ENCODE data around the gene EI24.
"Not testable (repeated sequence)": the region's sequence is repeated elsewhere in the genome, so short reads cannot be mapped to it uniquely, and the experiment has no call there.

EI24 gene

DNA sequence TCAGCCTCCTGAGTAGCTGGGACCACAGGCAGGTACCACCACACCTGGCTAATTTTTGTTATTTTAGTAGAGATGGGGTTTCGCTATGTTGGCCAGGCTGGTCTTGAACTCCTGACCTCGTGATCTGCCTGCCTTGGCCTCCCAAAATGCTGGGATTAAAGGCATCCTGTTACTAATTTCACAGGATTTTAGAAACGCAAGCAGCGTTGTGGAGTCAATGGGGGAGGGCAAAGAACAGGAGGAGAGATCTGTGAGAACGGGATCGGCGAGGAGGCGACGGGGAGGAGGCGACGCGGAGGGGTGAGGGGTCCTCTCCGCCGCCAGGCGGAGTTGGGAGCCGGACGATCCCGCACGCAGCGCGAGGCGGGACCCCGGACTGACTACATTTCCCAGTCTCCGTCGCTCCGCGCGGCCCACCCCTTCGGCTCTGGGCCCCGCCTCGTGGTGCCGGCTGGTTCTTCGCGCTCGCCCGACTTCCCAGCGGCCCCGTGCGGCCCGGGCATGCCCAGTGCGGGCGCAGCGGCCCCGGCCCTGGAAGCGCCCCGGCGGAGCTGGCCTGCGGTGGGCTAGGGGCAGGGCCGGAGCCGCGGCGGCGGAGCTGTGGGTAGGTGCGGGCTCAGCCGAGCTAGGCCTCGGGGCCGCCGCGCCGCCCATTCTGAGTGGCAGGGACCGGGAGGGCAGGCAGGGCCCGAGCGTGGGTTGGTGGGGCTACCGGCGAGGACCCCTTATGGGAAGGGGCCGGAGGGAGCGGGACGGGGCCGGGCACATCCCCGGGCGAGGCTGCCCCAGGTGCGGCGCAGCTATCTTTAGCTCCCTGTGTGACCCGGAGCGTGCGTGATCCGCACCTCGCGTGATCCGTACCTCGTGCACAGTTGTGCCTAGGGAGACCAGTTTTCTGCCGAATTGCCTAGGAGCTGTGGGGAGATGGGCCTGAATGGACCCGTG, at the start of gene EI24:
EI24 (plus strand) TSS at position 508 of the 945 bp plus-strand sequence. CDS start 3,051 bp downstream, outside the sequence.
- peak; percentile 62 for DNase-seq

DNA sequence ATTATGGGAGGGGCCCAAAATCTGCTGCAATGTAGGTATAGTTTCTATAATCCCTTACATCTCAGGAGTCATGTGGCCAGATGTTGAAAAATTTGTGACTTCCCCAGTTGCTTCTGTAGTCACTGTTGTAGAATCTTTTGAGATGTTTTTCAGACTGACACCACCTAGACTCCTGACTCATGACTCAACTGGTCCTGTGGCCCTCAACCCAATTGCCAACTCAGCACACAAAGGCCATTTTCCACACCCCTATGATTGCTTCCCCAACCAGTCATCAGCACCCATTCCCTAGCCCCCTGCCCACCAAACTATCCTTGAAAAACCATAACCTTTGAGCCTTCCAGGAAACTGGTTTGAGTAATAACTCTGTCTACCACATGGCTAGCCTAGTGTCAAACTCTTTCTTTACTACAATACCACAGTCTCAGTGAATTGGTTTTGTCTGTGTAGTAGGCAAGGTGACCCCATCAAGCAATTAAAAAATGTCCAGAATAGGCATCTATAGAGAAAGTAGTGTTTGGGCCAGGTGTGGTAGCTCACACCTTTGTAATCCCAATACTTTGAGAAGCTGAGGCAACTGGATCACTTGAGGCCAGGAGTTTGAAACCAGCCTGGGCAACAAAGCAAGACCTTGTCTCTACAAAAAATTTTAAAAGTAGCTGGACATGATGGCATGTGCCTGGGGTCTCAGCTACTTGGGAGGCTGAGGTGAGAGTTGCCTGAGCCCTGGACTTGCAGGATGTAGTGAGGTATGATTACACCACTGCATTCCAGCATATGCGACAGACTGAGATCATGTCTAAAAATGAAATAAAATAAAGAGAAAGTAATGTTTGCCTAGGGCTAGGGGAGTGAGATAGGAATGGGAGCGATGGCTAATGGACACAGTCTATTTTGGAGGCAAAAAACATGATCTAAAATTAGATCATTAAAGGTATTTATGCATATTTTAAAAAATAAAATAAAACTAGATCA, 49.1 kb upstream of the EI24 start:
- no peak for DNase-seq

DNA sequence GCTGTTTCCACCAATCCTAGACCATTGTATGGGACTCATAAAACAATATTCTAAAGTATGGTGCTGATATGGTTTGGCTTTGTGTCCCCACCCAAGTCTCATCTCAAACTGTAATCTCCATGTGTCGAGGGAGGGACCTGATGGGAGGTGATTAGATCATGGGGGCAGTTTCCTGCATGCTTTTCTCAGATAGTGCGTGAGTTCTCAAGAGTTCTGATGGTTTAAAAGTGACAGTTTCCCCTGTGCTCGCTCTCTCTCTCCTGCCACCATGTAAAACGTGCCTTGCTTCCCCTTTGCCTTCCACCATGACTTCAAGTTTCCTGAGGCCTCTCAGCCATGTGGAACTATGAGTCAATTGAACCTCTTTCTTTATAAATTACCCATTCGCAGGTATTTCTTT, 44.0 kb upstream of the EI24 start:
- DNase-seq: no peak

DNA sequence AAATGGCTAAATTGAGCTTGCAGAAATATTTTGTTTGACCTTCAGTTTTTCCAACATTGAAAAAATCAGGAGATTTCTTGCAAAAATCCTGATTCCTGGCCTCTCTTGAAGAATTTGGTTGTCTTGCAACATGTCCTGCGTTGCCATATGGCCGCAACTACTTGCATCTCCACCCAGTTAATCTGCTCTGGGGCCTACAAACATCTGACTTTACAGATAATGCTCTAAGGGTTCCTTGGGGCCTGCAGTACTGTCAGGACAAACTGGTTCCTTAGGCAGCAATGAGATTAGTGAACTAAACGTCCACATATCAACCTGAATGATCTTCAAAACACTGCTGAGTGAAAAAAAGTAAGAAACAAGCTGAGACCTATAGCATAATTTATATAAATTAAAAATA, 36.6 kb upstream of the EI24 start:
- DNase-seq: no peak

DNA sequence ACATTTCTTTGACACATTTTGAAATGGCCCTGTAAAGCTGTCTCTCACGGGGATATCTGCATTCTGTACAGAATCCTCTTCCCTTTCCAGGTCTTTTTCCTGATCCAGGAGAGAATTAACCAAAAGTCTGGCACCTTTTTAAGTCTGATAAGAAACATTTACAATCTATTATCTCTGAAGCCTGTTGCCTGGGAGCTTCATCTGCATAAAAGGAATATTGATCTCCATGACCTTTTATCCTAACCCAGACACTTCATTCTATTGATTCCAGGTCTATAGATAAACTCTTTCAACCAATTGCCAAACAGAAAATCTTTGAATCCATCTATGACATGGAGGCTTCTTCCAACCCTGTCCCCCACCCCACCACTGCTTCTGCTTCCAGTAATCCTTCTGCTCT, 33.7 kb upstream of the EI24 start:
- DNase-seq: no peak

DNA sequence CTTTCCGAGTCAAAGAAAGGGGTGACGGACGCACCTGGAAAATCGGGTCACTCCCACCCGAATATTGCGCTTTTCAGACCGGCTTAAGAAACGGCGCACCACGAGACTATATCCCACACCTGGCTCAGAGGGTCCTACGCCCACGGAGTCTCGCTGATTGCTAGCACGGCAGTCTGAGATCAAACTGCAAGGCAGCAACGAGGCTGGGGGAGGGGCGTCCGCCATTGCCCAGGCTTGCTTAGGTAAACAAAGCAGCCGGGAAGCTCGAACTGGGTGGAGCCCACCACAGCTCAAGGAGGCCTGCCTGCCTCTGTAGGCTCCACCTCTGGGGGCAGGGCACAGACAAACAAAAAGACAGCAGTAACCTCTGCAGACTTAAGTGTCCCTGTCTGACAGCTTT, 32.4 kb upstream of the EI24 start:
- DNase-seq: not testable (repeated sequence)

DNA sequence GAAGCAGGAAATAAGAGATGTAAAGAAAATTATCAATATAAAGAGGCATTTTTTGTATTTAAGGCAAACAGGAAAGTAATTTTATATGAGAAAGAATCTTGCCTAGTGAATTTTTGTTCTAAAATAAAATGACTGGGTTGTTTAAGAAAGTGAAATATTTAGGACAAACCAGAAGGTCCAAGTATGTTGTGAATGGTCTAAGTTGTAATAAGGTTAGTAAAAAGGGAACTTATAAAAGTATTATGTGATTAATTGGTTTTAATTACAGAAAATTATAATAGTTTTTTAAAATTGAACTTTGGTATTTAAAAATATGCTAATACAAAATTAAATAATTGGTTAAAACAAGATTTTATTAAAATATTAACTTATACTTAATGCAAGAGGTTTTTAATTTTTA, 26.6 kb upstream of the EI24 start:
- DNase-seq: no peak

DNA sequence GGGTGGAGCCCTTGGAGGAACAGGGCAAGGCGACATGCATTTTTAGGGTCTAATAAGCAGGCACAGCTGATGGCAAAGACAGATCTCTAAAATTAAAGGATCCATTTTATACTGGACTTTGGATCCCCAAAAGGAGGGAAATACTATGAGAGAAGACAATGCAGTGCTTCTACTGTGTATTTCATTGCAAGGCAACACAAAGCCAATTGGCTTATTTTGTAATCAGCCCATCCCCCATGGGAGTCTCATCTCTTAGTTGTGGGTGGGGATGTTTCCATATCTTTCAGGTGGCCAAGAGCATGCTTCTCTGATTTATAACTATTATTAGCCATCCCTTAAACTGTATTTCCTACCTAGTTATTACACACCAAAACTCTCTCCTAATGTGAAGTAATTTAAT, 18.5 kb upstream of the EI24 start:
- DNase-seq: no peak

DNA sequence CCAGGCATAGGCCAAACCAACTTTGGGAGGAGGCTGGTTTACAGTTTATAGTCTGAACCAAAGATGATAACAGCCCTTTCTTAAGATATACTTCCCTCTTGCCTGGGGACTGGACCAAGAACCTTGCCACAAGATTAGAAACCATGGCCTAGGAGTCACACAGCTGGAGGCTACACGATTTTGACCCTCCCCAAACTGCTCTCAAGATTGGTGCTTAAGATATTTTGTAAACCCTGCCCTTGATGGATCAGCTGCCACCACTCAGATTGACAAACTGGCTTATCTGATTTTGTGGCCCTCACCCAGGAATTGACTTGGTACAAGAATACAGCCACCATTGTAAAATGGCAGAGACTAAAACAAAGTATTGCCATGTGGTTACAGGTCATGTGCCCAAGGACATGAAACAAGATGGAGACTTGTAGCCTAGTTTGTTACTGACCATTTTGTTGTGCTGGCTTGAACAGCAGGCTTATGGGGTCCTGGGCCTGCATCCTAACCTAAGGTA, 17.4 kb upstream of the EI24 start:
- DNase-seq: no peak

DNA sequence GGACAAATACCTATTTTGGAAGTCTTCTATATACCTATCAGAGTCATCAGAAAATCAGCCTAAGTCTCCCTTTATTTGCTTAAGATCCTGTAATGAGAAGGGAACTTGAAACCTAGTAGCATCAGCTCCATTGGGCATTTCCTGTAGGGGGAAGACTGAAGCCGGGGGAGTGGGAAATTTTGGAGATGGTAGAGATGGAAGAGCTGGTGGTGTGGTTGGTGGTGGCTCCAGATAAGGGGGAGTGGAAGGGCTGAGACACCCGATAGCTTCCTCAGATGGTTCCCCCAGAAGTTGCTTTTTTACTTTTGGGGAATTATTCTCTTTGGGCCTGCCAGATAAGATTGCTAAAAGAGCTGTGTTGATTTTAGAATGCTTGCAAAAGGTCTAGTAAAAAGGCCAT, 16.4 kb upstream of the EI24 start:
- DNase-seq: no peak

DNA sequence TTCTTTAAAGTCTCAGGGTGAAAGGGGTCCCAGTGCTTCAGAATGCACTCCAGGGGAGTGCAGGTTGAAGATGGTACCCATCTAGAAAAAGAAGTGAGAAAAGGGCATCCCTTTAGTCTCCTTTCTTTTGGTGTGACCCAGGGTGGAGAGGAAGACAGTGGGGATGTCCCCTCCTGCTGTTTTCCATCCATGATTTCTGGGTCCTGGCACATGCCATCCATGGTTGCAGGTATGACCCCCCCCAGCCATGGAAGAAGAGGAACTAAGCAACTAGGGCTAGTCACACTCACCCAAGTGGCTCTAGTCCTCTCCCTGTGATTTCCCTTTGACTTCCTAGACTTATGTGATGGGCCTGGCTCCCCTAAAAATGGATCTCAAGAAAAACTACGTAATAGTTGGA, 15.9 kb upstream of the EI24 start:
- no peak for DNase-seq

DNA sequence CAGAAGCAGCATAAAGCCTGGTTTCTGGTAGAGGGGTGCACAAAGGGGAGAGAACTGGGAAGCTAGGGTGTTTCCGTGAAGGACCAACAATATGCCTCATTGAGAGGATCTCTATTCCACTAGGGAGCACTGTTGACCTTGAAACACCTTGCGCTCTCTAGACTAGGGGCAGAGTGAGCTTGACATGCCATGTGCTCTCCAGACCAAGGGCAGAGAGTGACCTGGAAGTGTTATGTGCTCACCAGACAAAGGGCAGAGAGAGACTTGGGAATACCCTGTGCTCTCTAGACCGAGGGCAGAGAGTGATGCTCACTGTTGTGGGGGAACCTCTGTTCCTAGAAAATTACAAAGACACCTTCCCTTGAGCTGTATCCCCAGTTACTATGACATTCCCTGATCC, 15.2 kb upstream of the EI24 start:
- DNase-seq: no peak

DNA sequence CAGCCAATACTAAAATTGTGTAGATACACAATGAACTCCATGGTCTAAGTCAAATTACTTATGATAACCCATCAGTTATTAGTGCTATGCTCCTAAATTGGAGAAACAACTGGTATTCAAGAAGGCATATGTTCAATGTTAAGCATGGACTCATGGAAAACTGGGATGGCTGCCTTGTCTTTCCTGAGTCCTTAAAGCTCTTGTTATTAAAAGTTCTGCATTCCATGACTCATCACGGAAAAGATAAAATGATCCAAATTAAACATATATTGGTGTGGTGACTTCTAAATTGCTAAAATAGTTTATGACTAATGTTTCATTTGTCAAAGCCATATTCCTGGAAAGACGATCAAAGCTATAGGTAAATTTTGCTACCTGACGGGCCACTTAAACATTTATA, 9.4 kb upstream of the EI24 start:
- no peak for DNase-seq

DNA sequence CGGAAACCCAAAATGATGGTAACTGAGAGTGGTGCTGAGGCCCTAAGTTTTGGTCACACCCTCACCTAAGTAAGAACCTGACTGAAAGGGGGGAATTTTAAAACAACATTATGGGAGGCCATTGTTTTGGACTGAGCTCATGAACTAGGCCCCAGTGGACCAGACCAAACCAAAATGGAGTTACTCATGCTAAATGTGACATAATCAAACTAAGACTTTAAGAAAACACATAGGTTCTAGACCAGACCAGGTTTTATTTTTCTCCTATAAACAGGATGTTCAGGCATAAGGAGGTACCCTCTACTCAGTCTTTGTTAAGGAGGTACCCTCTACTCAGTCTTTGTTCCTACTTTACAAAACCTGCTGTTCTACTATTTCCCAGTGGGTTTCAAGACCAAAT, 7.4 kb upstream of the EI24 start:
- no peak for DNase-seq

DNA sequence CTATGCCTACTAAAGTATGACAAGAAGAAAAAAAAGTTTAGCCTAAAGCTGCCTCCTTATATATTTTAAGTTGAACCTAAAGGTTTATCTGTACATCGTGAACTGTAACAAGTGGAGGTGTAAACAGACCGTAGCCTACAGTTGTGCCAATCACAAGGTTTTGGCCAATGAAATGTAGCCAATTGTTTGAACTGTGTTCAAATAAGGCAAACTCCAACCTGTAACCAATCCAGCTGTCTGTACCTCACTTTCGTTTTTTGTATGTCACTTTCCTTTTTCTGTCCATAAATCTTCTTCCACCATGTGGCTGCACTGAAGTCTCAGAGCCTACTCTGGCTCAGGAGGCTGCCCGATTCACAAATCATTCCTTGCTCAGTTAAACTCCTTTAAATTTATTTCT, 6.8 kb upstream of the EI24 start:
- no peak for DNase-seq

DNA sequence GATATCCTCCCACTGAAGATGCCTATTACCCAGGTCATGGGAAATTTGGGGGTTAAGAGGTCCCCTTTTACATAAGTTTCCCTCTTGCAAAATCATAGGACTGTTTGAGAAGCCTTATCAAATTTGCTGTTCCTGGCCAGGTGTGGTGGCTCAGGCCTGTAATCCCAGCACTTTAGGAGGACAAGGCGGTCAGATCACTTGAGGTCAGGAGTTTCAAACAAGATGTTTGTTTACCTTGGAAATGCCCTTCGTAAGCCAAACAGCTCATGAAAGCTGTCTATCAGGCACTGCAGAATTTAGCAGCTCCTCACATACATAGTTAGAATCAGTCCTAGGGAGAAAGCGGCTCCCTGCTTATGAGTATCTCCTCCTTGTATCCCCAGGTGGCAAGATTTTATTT, 4.9 kb upstream of the EI24 start:
- no peak for DNase-seq

DNA sequence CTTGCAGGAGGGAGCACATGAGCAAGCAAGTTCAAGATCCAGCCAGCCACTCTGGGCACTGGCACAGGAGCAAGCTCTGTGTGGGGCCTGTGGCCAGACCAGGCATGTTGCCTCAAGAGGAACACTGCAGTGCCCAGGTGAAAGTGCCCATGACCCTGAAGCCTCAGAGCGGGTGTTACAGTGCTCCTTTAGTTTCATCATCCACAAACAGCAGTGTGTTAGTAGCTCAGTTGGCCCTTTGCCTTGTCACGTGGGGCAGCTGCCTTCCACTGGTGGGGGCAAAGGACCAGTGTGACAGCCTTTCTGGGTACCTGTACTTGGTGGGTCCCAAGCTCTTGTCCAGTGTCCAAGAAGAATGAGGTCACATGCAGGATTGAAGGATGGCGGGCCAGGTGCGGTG, 3.0 kb upstream of the EI24 start:
- DNase-seq: no peak

DNA sequence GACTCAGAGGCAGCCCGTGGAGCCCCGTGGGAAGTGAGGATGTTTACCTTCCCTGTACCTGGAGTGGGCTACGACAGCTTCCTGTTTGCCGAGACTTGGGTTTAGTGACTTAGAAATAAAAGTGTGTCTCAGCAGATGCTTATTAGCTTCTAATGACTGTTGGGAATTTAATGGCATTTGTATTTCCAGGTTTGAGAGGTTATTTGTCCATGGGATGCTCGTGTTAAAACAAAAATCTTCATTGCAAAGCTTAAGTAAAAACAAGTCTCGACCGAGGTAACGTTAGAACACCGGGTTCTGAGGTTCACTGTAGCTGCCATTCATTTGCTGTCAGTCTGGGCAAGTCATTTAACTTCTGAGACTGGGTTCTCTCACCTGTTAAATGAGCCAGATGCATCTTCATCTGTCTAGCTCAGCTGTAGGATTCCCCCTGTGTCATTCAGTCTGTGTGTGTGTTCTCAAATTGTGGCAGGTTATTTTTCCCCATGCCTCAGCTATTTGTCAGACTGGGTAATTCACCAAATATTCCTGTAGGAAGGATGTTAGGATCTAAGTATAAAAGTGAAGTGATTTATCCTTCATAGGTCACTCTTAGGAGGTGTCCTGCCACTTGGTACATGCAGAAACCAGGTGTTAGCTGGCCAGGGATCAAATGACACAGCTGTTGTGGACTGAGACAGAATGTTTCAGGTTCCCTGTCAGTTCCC, 791 bp downstream of the EI24 start:
- DNase-seq: no peak

DNA sequence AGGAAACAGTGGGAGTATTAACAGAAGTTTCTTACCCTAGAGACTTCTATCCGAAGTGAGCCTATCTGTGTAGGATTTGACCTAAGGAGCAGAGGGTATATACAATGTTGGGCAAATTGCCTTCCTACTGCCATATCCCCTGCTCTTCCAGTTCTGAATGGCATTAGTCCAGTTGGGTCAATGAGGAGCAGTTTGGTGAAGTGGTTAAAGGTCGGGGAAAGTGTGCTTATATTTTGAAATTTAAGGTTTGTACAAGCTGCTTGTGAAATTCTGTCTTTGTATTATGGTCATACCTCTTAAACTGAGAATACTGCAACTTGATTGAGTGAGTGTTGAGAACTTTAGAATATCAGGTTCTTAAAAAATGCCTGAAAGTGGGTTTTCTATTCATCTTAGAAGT, 1.7 kb downstream of the EI24 start:
- no peak for DNase-seq

DNA sequence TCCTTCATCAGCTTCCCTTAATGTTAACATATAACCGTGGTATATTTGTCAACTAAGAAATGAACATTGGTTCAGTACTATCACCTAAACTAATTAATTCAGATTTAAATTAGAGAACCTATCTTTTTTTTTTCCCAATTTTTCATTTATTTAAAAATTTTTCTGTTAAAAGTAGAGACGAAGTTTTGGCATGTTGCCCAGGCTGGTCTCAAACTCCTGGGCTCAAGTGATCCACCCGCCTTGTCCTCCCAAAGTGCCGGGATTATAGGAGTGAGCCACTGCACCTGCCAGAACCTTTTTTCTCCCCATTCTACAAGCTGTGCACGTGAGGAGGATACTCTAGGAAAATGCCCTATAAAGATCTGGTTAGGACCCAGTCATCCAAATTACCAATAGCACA, 3.6 kb downstream of the EI24 start:
- DNase-seq: no peak

DNA sequence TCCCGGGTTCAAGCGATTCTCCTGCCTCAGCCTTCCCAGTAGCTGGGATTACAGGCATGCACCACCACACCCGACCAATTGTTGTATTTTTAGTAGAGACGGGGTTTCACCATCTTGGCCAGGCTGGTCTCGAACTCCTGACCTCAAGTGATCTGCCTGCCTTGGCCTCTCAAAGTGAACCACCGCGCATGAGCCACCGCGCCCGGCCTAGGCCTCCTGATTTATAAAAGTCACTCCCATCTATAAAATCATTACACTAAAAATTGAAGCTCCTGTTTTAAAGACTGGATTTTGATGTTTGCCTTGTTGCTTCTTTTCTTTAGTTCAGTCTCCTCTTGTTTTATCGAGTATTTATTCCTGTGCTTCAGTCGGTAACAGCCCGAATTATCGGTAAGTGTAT, 7.9 kb downstream of the EI24 start:
- not testable (repeated sequence) for DNase-seq

DNA sequence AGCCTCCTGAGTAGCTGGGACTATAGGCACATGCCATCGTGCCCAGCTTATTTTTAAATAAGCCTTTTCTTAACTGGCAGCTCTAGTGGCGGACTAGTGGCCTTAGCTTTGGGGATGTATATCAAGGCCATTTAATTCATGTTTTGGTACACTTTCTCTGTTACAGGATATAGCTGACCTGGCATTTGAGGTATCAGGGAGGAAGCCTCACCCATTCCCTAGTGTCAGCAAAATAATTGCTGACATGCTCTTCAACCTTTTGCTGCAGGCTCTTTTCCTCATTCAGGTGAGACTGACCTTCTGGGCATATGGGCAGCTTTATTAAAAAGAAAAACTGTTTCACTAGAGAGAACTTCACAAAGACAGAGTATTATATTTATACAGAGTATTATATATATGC, 9.5 kb downstream of the EI24 start:
- no peak for DNase-seq

DNA sequence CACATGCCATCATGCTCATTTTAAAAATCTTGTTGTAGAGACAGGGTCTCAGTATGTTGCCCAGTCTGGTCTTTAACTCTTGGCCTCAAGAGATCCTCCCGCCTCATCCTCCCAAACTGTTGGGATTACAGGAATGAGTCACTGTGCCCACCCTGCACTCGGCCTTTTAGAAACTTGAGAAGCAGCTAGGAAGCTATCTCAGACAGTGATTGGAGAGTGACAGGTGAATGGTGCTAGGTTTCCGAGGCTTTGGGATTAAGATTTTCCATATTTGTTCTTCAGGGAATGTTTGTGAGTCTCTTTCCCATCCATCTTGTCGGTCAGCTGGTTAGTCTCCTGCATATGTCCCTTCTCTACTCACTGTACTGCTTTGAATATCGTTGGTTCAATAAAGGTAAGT, 10.5 kb downstream of the EI24 start:
- DNase-seq: no peak
